Muscle layer of duodenum (tissue), 2 donors: Measurements from ENCODE around the gene RANBP9.

Source experiments
- H3K27ac ChIP-seq: one replicate; pipeline ENCODE4 v1.7.0; 2013; ENCODE audit warnings: mild to moderate bottlenecking, low read length
- H3K27me3 ChIP-seq: one replicate; pipeline ENCODE4 v1.7.0; 2013; ENCODE audit warnings: low read depth, mild to moderate bottlenecking, control low read depth, low read length
- H3K36me3 ChIP-seq, 2 donors: one replicate each; pipeline ENCODE4 v1.7.0; 2013; ENCODE audit warnings: low read length in 2 of 2, control low read depth in 1 of 2, mild to moderate bottlenecking in 1 of 2; ENCODE audit not compliant: insufficient read depth in 2 of 2, control insufficient read depth in 1 of 2
- H3K4me1 ChIP-seq, 2 donors: one replicate each; pipeline ENCODE4 v1.7.0; 2013; ENCODE audit warnings: low read length in 2 of 2, mild to moderate bottlenecking in 2 of 2, control low read depth in 1 of 2, moderate library complexity in 1 of 2; ENCODE audit not compliant: insufficient read depth in 2 of 2, control insufficient read depth in 1 of 2
- H3K4me3 ChIP-seq, 2 donors: one replicate each; pipeline ENCODE4 v1.7.0; 2013; ENCODE audit warnings: low read length in 2 of 2, low read depth in 1 of 2, mild to moderate bottlenecking in 1 of 2
- H3K9me3 ChIP-seq, 2 donors: one replicate each; pipeline ENCODE4 v1.7.0; 2013; ENCODE audit warnings: low read length in 2 of 2, control low read depth in 1 of 2, mild to moderate bottlenecking in 1 of 2; ENCODE audit not compliant: control insufficient read depth in 1 of 2
- donor health status: healthy.

RANBP9 gene

DNA sequence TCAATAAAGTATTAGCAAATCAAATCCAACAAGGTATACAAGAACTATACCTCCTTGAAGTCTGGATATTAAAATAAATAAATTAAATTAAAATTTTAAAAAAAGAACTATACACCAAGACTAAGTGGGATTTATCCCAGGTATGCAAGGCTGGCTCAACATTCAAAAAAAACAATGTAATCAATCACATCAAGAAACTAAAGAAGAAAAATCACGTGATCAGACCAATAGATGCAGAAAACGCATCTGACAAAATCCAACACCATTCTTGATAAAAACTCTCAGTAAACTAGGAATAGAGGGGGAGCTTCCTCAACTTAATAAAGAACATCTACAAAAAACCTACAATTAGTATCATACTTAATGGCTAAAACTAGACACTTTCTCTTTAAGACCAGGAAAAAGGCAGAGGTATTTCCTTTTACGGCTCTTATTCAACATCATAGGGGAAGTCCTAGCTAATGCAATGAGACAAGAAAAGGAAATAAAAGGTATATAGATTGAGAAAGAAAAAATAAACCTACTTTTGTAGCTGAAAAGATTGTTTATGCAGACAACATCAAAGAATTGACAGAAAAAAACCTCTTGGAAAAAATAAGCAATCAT, 35.0 kb downstream of the RANBP9 start:
- peaks cover 0 to 13% of the 10 kb centered on the region in 2 donors for H3K9me3 ChIP-seq
- peaks cover 5 to 8% of the 10 kb centered on the region in 2 donors for H3K4me1 ChIP-seq
- no peaks in the 10 kb centered on the region for H3K36me3 ChIP-seq
- no peaks in the 10 kb centered on the region for H3K27me3 ChIP-seq
- peak overlapping the region in 1 of 2 donors; percentile 13 for H3K4me3 ChIP-seq
- H3K27ac ChIP-seq: no peak overlapping the region

DNA sequence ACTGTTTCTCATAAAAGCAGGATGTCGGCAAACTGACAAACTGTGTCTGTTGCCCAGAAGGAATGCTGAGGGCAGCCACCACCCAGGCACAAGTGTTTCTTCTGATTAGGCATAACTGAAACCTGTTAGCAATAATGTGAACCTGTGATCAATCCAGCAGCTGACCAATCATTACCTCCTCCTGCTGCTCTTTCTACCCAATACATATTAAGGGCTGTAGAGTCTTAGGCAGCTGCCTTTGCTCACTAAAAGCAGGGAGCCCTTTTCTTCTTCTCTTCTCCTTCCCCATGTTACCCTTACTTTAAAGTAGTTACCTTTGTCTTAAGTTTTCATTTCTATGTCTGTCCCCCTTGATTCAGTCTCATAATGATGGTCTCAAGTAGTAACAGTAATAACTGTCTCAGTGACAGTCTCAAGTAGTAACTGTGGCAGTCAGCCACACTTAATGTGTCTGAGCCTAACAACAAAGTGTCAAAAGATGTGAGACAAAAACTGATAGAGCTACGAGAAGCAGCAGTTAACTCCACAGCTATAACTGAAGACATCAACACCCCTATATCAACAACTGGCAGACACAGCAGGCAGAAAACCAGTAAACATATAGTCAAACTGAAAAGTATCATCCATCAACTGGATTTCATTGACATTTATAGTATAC, 37.0 kb downstream of the RANBP9 start:
- H3K4me1 ChIP-seq: peaks cover 5 to 8% of the 10 kb centered on the region in 2 donors

DNA sequence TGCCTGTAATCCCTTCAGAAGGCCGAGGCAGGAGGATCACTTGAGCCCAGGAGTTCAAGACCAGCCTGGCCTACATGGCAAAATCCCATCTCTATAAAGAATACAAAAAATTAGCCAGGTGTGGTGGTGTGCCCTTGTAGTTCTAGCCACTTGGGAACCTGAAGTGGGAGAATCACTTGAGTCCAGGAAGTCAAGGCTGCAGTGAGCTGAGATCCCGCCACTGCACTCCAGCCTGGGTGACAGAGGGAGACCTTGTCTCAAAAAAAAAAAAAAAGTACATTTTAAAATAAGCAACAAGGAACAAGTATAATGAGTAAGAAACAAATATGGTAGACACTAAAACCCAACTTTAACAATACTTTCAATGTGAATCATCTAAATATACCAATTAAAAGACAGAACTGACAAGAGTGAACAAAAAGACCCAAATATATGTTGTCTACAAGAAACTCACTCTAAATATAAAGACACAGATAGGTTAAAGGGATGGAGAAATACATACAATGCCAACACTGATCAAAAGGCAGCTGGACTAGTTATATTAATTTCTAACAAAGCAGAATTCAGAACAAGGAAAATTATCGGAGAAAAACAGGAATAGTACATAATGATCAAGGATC, 37.7 kb downstream of the RANBP9 start:
- no peaks in the 10 kb centered on the region for H3K36me3 ChIP-seq
- peaks cover 5 to 8% of the 10 kb centered on the region in 2 donors for H3K4me1 ChIP-seq
- H3K27me3 ChIP-seq: no peaks in the 10 kb centered on the region
- H3K9me3 ChIP-seq: peaks cover 0 to 16% of the 10 kb centered on the region in 2 donors
- no peak overlapping the region for H3K4me3 ChIP-seq
- no peak overlapping the region for H3K27ac ChIP-seq

More for the DNA sequence above, 37.0 kb downstream of the RANBP9 start:
- H3K9me3 ChIP-seq: peaks cover 0 to 16% of the 10 kb centered on the region in 2 donors
- H3K4me3 ChIP-seq: no peak overlapping the region
- no peaks in the 10 kb centered on the region for H3K27me3 ChIP-seq
- H3K36me3 ChIP-seq: no peaks in the 10 kb centered on the region
- no peak overlapping the region for H3K27ac ChIP-seq

- no peak overlapping the region for H3K4me3 ChIP-seq
- H3K4me1 ChIP-seq: peaks cover 2 to 11% of the 10 kb centered on the region in 2 donors
- H3K27ac ChIP-seq: no peak overlapping the region
- H3K36me3 ChIP-seq: no peaks in the 10 kb centered on the region
- H3K27me3 ChIP-seq: no peaks in the 10 kb centered on the region
- H3K9me3 ChIP-seq: peaks cover 0 to 16% of the 10 kb centered on the region in 2 donors
Observed at GRCh38 chr6:13673368-13673767, 38.3 kb downstream of the RANBP9 start.

- no peaks in the 10 kb centered on the region for H3K36me3 ChIP-seq
- H3K9me3 ChIP-seq: peaks cover 0 to 15% of the 10 kb centered on the region in 2 donors
- no peak overlapping the region for H3K27ac ChIP-seq
- H3K27me3 ChIP-seq: no peaks in the 10 kb centered on the region
- H3K4me1 ChIP-seq: peaks cover 0 to 11% of the 10 kb centered on the region in 2 donors
- H3K4me3 ChIP-seq: no peak overlapping the region
Observed at GRCh38 chr6:13672904-13673303, 38.7 kb downstream of the RANBP9 start.

- Histone ChIP-seq H3K27ac (no peak overlapping the region), H3K27me3 (no peaks in the 10 kb centered on the region), H3K4me1 (peaks cover 6 to 11% of the 10 kb centered on the region in 2 donors), H3K9me3 (peaks cover 0 to 4% of the 10 kb centered on the region in 2 donors), H3K36me3 (no peaks in the 10 kb centered on the region), H3K4me3 (no peak overlapping the region)
Observed at GRCh38 chr6:13671548-13672127, 40.0 kb downstream of the RANBP9 start.

GRCh38 chr6:13669476-13669875, 42.2 kb downstream of the RANBP9 start:
- Histone ChIP-seq H3K27me3 (no peaks in the 10 kb centered on the region), H3K4me3 (no peak overlapping the region), H3K36me3 (no peaks in the 10 kb centered on the region), H3K9me3 (peaks cover 0 to 3% of the 10 kb centered on the region in 2 donors), H3K27ac (no peak overlapping the region), H3K4me1 (peaks cover 6 to 7% of the 10 kb centered on the region in 2 donors)

DNA sequence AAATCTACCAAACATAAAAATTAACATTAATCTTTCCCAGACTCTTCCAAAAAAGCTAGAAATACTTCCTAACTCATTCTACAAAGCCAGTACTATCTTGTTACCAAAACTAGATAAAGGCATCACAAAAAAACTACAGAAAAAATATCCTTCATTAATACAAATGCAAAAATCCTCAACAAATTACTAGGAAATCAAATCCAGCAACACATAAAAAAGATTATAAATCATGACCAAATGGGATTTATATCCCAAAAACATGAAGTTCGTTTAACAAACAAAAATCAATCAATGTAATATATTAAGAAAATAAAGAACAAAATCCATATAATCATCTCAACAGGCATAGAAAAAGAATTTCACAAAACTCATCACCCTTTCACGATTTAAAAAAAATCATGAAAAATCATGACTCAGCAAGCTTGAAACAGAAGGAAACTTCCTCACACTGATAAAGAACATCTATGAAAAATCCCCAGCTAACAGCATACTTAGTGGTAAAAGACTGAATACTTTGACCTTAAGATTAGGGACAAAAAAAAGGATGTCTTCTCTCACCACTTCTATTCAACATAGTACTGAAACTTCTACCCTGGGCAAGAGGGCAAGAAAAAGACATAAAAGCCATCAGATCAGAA, 43.2 kb downstream of the RANBP9 start:
- Histone ChIP-seq H3K4me1 (peaks cover 6 to 7% of the 10 kb centered on the region in 2 donors), H3K27ac (no peak overlapping the region)

GRCh38 chr6:13667655-13668054, 44.0 kb downstream of the RANBP9 start:
- peaks cover 0 to 3% of the 10 kb centered on the region in 2 donors for H3K9me3 ChIP-seq
- H3K4me3 ChIP-seq: no peak overlapping the region
- no peak overlapping the region for H3K27ac ChIP-seq
- H3K36me3 ChIP-seq: no peaks in the 10 kb centered on the region
- H3K27me3 ChIP-seq: no peaks in the 10 kb centered on the region
- peaks cover 6 to 9% of the 10 kb centered on the region in 2 donors for H3K4me1 ChIP-seq

More for the DNA sequence above, 43.2 kb downstream of the RANBP9 start:
- no peaks in the 10 kb centered on the region for H3K36me3 ChIP-seq
- peaks cover 0 to 3% of the 10 kb centered on the region in 2 donors for H3K9me3 ChIP-seq
- H3K27me3 ChIP-seq: no peaks in the 10 kb centered on the region
- no peak overlapping the region for H3K4me3 ChIP-seq

- no peak overlapping the region for H3K4me3 ChIP-seq
- no peaks in the 10 kb centered on the region for H3K36me3 ChIP-seq
- H3K9me3 ChIP-seq: peaks cover 0 to 3% of the 10 kb centered on the region in 2 donors
- no peak overlapping the region for H3K27ac ChIP-seq
- peaks cover 6 to 15% of the 10 kb centered on the region in 2 donors for H3K4me1 ChIP-seq
- H3K27me3 ChIP-seq: no peaks in the 10 kb centered on the region
Observed at GRCh38 chr6:13666194-13667105, 45.2 kb downstream of the RANBP9 start.
